IMR-90 (cell line): ENCODE measurements around the gene JAKMIP2. TPM values are rescaled to one million over a fixed set of nuclear protein-coding genes. Genes with fewer than 3 reads are reported as not detected.

Experiments
- ATAC-seq: fragments of 200-7000 bp; cut with Tn5 transposase; 2 replicates; pipeline ENCODE4 v1.9.1; 2020; ENCODE audit warnings: low read depth, mild to moderate bottlenecking, moderate library complexity
- BruUV-seq: library from RNA; stranded (reverse); fragments of 400-500 nt; replicated peaks from 2 replicates; lab custom pipeline; 2021; lab: Mats Ljungman, UMichigan
- CTCF ChIA-PET: fragments of 300-600 bp; formaldehyde crosslinking; extraction: SDS; loops from one replicate; lab custom pipeline; 2021; ENCODE audit warnings: antibody characterized with exemption; lab: Yijun Ruan, JAX
- POLR2A ChIA-PET: fragments of 300-600 bp; sonication (Branson Sonifier 250); formaldehyde crosslinking; loops from one replicate; lab custom pipeline; 2022; ENCODE audit warnings: antibody characterized with exemption; ENCODE audit not compliant: unreplicated experiment; lab: Charles Lee
- DNase-seq: peaks from one replicate; pipeline ENCODE4 v3.0.0; 2013
- H2AFZ ChIP-seq: replicated peaks from 2 replicates; pipeline ENCODE3; 2013; ENCODE audit warnings: low read length, mild to moderate bottlenecking; ENCODE audit not compliant: poor library complexity
- H2AK5ac ChIP-seq: 2 replicates; pipeline ENCODE4 v1.6.1; 2013; ENCODE audit warnings: low read depth, low read length, inconsistent platforms
- H2AK9ac ChIP-seq: replicated peaks from 2 replicates; pipeline ENCODE3; 2013; ENCODE audit warnings: mild to moderate bottlenecking, low read depth, low read length, moderate library complexity; ENCODE audit not compliant: poor library complexity
- H2BK120ac ChIP-seq: 2 replicates; pipeline ENCODE4 v1.6.1; 2013; ENCODE audit warnings: low read depth, low read length, inconsistent platforms
- H2BK15ac ChIP-seq: 3 replicates; pipeline ENCODE4 v1.6.1; 2013; ENCODE audit warnings: low read depth, low read length, inconsistent platforms
- H2BK20ac ChIP-seq: 2 replicates; pipeline ENCODE4 v1.6.1; 2013; ENCODE audit warnings: low read depth, mild to moderate bottlenecking, inconsistent platforms, low read length, moderate library complexity
- H2BK5ac ChIP-seq: 2 replicates; pipeline ENCODE4 v1.6.1; 2013; ENCODE audit warnings: mild to moderate bottlenecking, low read depth, low read length, inconsistent platforms; ENCODE audit not compliant: poor library complexity, severe bottlenecking
- H3K14ac ChIP-seq: replicated peaks from 2 replicates; pipeline ENCODE4 v1.6.1; 2013; ENCODE audit warnings: low read depth, low read length, inconsistent platforms
- H3K18ac ChIP-seq: 2 replicates; pipeline ENCODE4 v1.6.1; 2013; ENCODE audit warnings: low read depth, low read length, control low read depth
- H3K23ac ChIP-seq: 2 replicates; pipeline ENCODE4 v1.6.1; 2013; ENCODE audit warnings: low read depth, low read length, inconsistent platforms
- H3K27ac ChIP-seq: 2 replicates; pipeline ENCODE4 v1.5.1; 2013; ENCODE audit warnings: mild to moderate bottlenecking, control low read depth, low read length; ENCODE audit not compliant: insufficient read depth
- H3K27me3 ChIP-seq: 2 replicates; pipeline ENCODE4 v1.6.1; 2013; ENCODE audit warnings: low read length; ENCODE audit not compliant: control insufficient read depth, insufficient read depth
- H3K36me3 ChIP-seq: 2 replicates; pipeline ENCODE4 v1.6.1; 2013; ENCODE audit warnings: low read length, mixed read lengths; ENCODE audit not compliant: control insufficient read depth, insufficient read depth
- H3K4ac ChIP-seq: 2 replicates; pipeline ENCODE4 v1.6.1; 2013; ENCODE audit warnings: low read depth, low read length, inconsistent platforms
- H3K4me1 ChIP-seq: 2 replicates; pipeline ENCODE4 v1.6.1; 2013; ENCODE audit warnings: low read length, mixed read lengths; ENCODE audit not compliant: control insufficient read depth, insufficient read depth
- H3K4me2 ChIP-seq: 2 replicates; pipeline ENCODE4 v1.6.1; 2013; ENCODE audit warnings: low read depth, mild to moderate bottlenecking, control low read depth, low read length, moderate library complexity
- H3K4me3 ChIP-seq: 2 replicates; pipeline ENCODE4 v1.5.1; 2013; ENCODE audit warnings: low read depth, mild to moderate bottlenecking, control low read depth, low read length, moderate library complexity; ENCODE audit not compliant: insufficient read depth
- H3K56ac ChIP-seq: 2 replicates; pipeline ENCODE4 v1.6.1; 2013; ENCODE audit warnings: low read length, inconsistent platforms; ENCODE audit not compliant: insufficient read depth; ENCODE audit errors: extremely low read depth
- H3K79me1 ChIP-seq, 2 experiments: 2 replicates each; pipeline ENCODE4 v1.6.1; 2013; ENCODE audit warnings: low read length in 2 of 2, inconsistent platforms in 1 of 2, low read depth in 1 of 2
- H3K9ac ChIP-seq: 2 replicates; pipeline ENCODE4 v1.6.1; 2013; ENCODE audit warnings: low read depth, low read length, control low read depth
- H3K9me1 ChIP-seq: 2 replicates; pipeline ENCODE4 v1.6.1; 2013; ENCODE audit warnings: low read length, inconsistent platforms; ENCODE audit not compliant: insufficient read depth
- H3K9me3 ChIP-seq: 2 replicates; pipeline ENCODE4 v1.6.1; 2013; ENCODE audit warnings: low read length; ENCODE audit not compliant: control insufficient read depth, insufficient read depth
- H4K20me1 ChIP-seq: 2 replicates; pipeline ENCODE4 v1.6.1; 2013; ENCODE audit warnings: low read length, inconsistent platforms; ENCODE audit not compliant: insufficient read depth
- H4K5ac ChIP-seq: 2 replicates; pipeline ENCODE4 v1.6.1; 2013; ENCODE audit warnings: mild to moderate bottlenecking, low read depth, low read length, control low read depth
- H4K8ac ChIP-seq, 2 experiments: 2 replicates each; pipeline ENCODE4 v1.6.1; 2013; ENCODE audit warnings: low read depth in 2 of 2, low read length in 2 of 2, control low read depth in 1 of 2, inconsistent platforms in 1 of 2
- H4K91ac ChIP-seq: 2 replicates; pipeline ENCODE4 v1.6.1; 2013; ENCODE audit warnings: low read depth, low read length, inconsistent platforms; ENCODE audit not compliant: insufficient read depth
- BHLHE40 ChIP-seq: fragments of 150-350 bp; IDR thresholded peaks from 2 replicates; pipeline ENCODE4 v1.6.1; 2016; ENCODE audit warnings: mild to moderate bottlenecking, low read depth, low read length
- CEBPB ChIP-seq: IDR thresholded peaks from 2 replicates; pipeline ENCODE4 v1.6.1; 2012; ENCODE audit warnings: low read depth, low read length, improper control_type of control experiment
- CHD1 ChIP-seq: IDR thresholded peaks from 2 replicates; pipeline ENCODE4 v1.6.1; 2012; ENCODE audit warnings: low read depth, low read length, improper control_type of control experiment
- FOS ChIP-seq: fragments of 150-350 bp; IDR thresholded peaks from 2 replicates; pipeline ENCODE4 v1.6.1; 2016; ENCODE audit warnings: low read depth, low read length
- MAFK ChIP-seq: IDR thresholded peaks from 2 replicates; pipeline ENCODE4 v1.6.1; 2012; ENCODE audit warnings: low read depth, low read length, improper control_type of control experiment
- MAZ ChIP-seq: IDR thresholded peaks from 2 replicates; pipeline ENCODE4 v1.6.1; 2012; ENCODE audit warnings: low read depth, mild to moderate bottlenecking, low read length, improper control_type of control experiment, moderate library complexity, borderline replicate concordance
- MXI1 ChIP-seq: IDR thresholded peaks from 2 replicates; pipeline ENCODE4 v1.6.1; 2012; ENCODE audit warnings: low read depth, mild to moderate bottlenecking, low read length, moderate library complexity, borderline replicate concordance
- NFE2L2 ChIP-seq: fragments of 150-350 bp; IDR thresholded peaks from 2 replicates; pipeline ENCODE4 v1.6.1; 2016; ENCODE audit warnings: low read depth, mild to moderate bottlenecking, low read length
- POLR2A ChIP-seq: IDR thresholded peaks from 2 replicates; pipeline ENCODE4 v1.6.1; 2012; ENCODE audit warnings: mild to moderate bottlenecking, low read depth, low read length
- RAD21 ChIP-seq: IDR thresholded peaks from 2 replicates; pipeline ENCODE4 v1.6.1; 2012; ENCODE audit warnings: low read length, improper control_type of control experiment
- RCOR1 ChIP-seq: IDR thresholded peaks from 2 replicates; pipeline ENCODE4 v1.6.1; 2012; ENCODE audit warnings: mild to moderate bottlenecking, low read length, improper control_type of control experiment; ENCODE audit not compliant: insufficient replicate concordance
- RFX5 ChIP-seq: IDR thresholded peaks from 2 replicates; pipeline ENCODE4 v1.8.0; 2012; ENCODE audit warnings: low read depth, mild to moderate bottlenecking, low read length, moderate library complexity
- SMC3 ChIP-seq: fragments of 150-350 bp; IDR thresholded peaks from 2 replicates; pipeline ENCODE4 v1.6.1; 2016; ENCODE audit warnings: low read depth, mild to moderate bottlenecking, antibody characterized with exemption, low read length, moderate library complexity
- USF2 ChIP-seq: fragments of 150-350 bp; IDR thresholded peaks from 2 replicates; pipeline ENCODE4 v1.6.1; 2017; ENCODE audit warnings: mild to moderate bottlenecking, antibody characterized with exemption, low read length, low read depth
- WGBS, 2 experiments: methylation state at CpG; one replicate each; pipeline versions ENCODE4 v1.1.5 to v1.1.7; 2013; ENCODE audit warnings: missing lambda C conversion rate in 2 of 2; ENCODE audit not compliant: insufficient read length in 1 of 2; ENCODE audit errors: extremely low coverage in 2 of 2; 5-methylcytosine and 5-hydroxymethylcytosine counted together
- dilution Hi-C: fragments of 300-500 bp; cut with HindIII; formaldehyde crosslinking; loops from one replicate; pipeline ENCODE4 v1.14.3; 2018; ENCODE audit warnings: low sequenced_read_pairs; ENCODE audit not compliant: unreplicated experiment
- in situ Hi-C: fragments of 300-500 bp; cut with MboI; formaldehyde crosslinking; loops from 3 replicates; pipeline ENCODE4 v1.14.3; 2019; ENCODE audit warnings: low sequenced_read_pairs, inconsistent platforms, mixed read lengths
- intact Hi-C: fragments of 100-400 bp; cut with micrococcal nuclease; formaldehyde crosslinking; loops from 2 replicates; pipeline ENCODE4 v1.10.0; 2022
- polyA plus RNA-seq, 3 experiments: library from polyadenylated mRNA; depleted of rRNA; stranded (reverse); fragments of >200 nt; gene quantifications; 2 replicates each; pipeline ENCODE4 v1.2.3, GENCODE V29; 2012; ENCODE audit warnings: low replicate concordance in 1 of 3
- total RNA-seq: library from RNA; depleted of rRNA; stranded (reverse); fragments of >200 nt; gene quantifications from 2 replicates; pipeline ENCODE4 v1.2.3, GENCODE V29; 2012
- TF ChIP-seq, protein P1 (sequence below): conservative IDR thresholded peaks from 2 replicates; pipeline ENCODE4 v1.5.1; 2012; ENCODE audit warnings: mild to moderate bottlenecking, low read depth, low read length, improper control_type of control experiment
- TF ChIP-seq, protein P2 (sequence below): fragments of 150-350 bp; IDR thresholded peaks from 2 replicates; pipeline ENCODE4 v1.6.1; 2016; ENCODE audit warnings: low read depth, mild to moderate bottlenecking, low read length, moderate library complexity, borderline replicate concordance

Gene JAKMIP2
- total and polyA plus RNA-seq, 2 of the 4 experiments (the other 2 are of a cell fraction): under 0.01 TPM; not detected in 1

GRCh38 chr5:147560718-147561331, 221.7 kb downstream of the JAKMIP2 start:
- no peak overlapping the region for H2AFZ ChIP-seq
- H2BK120ac ChIP-seq: no peak overlapping the region
- no CpG with 5 or more reads among the region's 2 CpGs for WGBS, 2 experiments
- no peaks in the 10 kb centered on the region for H4K20me1 ChIP-seq
- H3K27me3 ChIP-seq: peaks cover 2% of the 10 kb centered on the region
- H3K56ac ChIP-seq: no peak overlapping the region
- H3K36me3 ChIP-seq: no peaks in the 10 kb centered on the region
- no peak for DNase-seq
- H3K14ac ChIP-seq: no peak overlapping the region
- no peak overlapping the region for H3K9ac ChIP-seq
- H3K23ac ChIP-seq: no peak overlapping the region
- TF ChIP-seq NFE2L2 (no peak), MAFK (no peak), RFX5 (no peak), CHD1 (no peak), BHLHE40 (no peak), POLR2A (no peak), CEBPB (no peak), RAD21 (no peak), MAZ (no peak), RCOR1 (no peak), USF2 (no peak), FOS (no peak), SMC3 (no peak), MXI1 (no peak)
- TF ChIP-seq, protein P1, sequence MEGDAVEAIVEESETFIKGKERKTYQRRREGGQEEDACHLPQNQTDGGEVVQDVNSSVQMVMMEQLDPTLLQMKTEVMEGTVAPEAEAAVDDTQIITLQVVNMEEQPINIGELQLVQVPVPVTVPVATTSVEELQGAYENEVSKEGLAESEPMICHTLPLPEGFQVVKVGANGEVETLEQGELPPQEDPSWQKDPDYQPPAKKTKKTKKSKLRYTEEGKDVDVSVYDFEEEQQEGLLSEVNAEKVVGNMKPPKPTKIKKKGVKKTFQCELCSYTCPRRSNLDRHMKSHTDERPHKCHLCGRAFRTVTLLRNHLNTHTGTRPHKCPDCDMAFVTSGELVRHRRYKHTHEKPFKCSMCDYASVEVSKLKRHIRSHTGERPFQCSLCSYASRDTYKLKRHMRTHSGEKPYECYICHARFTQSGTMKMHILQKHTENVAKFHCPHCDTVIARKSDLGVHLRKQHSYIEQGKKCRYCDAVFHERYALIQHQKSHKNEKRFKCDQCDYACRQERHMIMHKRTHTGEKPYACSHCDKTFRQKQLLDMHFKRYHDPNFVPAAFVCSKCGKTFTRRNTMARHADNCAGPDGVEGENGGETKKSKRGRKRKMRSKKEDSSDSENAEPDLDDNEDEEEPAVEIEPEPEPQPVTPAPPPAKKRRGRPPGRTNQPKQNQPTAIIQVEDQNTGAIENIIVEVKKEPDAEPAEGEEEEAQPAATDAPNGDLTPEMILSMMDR: no peak
- TF ChIP-seq, protein P2, sequence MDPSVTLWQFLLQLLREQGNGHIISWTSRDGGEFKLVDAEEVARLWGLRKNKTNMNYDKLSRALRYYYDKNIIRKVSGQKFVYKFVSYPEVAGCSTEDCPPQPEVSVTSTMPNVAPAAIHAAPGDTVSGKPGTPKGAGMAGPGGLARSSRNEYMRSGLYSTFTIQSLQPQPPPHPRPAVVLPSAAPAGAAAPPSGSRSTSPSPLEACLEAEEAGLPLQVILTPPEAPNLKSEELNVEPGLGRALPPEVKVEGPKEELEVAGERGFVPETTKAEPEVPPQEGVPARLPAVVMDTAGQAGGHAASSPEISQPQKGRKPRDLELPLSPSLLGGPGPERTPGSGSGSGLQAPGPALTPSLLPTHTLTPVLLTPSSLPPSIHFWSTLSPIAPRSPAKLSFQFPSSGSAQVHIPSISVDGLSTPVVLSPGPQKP: no peak
- no peak overlapping the region for H3K27ac ChIP-seq
- H2AK9ac ChIP-seq: no peak overlapping the region
- no peak overlapping the region for H4K91ac ChIP-seq
- H4K8ac ChIP-seq: no peak overlapping the region
- H2BK15ac ChIP-seq: no peak overlapping the region
- H3K4me1 ChIP-seq: no peaks in the 10 kb centered on the region
- intact Hi-C loops: no loop called here
- CTCF ChIA-PET: interaction anchor here (1.0 to 2.8 kb wide), 5 partner anchors 17 to 337 kb away, joined by 3 to 15 read pairs (median 7); no protein-coding TSS in a partner anchor
- no peaks in the 10 kb centered on the region for H3K9me3 ChIP-seq
- POLR2A ChIA-PET: no interaction called here
- dilution Hi-C loops: no loop called here
- no TSS peak for BruUV-seq
- no peaks in the 10 kb centered on the region for H3K79me1 ChIP-seq
- no peak overlapping the region for H3K18ac ChIP-seq
- in situ Hi-C loops: loop anchor here (5.0 kb wide), 2 partner anchors 109 to 169 kb away; no protein-coding TSS in a partner anchor
- no peak overlapping the region for H3K4me2 ChIP-seq
- H2BK20ac ChIP-seq: no peak overlapping the region
- H2AK5ac ChIP-seq: no peak overlapping the region
- no peaks in the 10 kb centered on the region for H3K9me1 ChIP-seq
- H4K5ac ChIP-seq: no peak overlapping the region
- H3K4ac ChIP-seq: no peak overlapping the region
- no peak for ATAC-seq
- no peak overlapping the region for H3K4me3 ChIP-seq
- no peak overlapping the region for H2BK5ac ChIP-seq
